ENCODE results near the gene MYH13.
"Not testable (repeated sequence)": the region's sequence is repeated elsewhere in the genome, so short reads cannot be mapped to it uniquely, and the experiment has no call there.

MYH13 gene

GRCh38 chr17:10295728-10296343 is 77.0 kb downstream of the MYH13 start:
- no peak for DNase-seq

- no peak for DNase-seq
Observed at GRCh38 chr17:10294180-10294579, 78.6 kb downstream of the MYH13 start.

- DNase-seq, result no peak
Observed at GRCh38 chr17:10292057-10292937, 80.5 kb downstream of the MYH13 start.

- not testable (repeated sequence) for DNase-seq
Observed at GRCh38 chr17:10291576-10291975, 81.2 kb downstream of the MYH13 start.

- no peak for DNase-seq
Observed at GRCh38 chr17:10290041-10290440, 82.8 kb downstream of the MYH13 start.

GRCh38 chr17:10286324-10286723 is 86.5 kb downstream of the MYH13 start:
- no peak for DNase-seq

- no peak for DNase-seq
Observed at GRCh38 chr17:10285896-10286295, 86.9 kb downstream of the MYH13 start.

- DNase-seq, result no peak
Observed at GRCh38 chr17:10280068-10280467, 92.7 kb downstream of the MYH13 start.

GRCh38 chr17:10278218-10278617 is 94.6 kb downstream of the MYH13 start:
- no peak for DNase-seq

GRCh38 chr17:10276436-10276835 is 96.4 kb downstream of the MYH13 start:
- no peak for DNase-seq

GRCh38 chr17:10275418-10275817 is 97.4 kb downstream of the MYH13 start:
- DNase-seq, result no peak

- no peak for DNase-seq
Observed at GRCh38 chr17:10271106-10271562, 101.7 kb downstream of the MYH13 start.

GRCh38 chr17:10270258-10270657 is 102.5 kb downstream of the MYH13 start:
- DNase-seq, result no peak

GRCh38 chr17:10268005-10268404 is 104.8 kb downstream of the MYH13 start:
- no peak for DNase-seq

GRCh38 chr17:10266296-10266876 is 106.4 kb downstream of the MYH13 start:
- DNase-seq, result no peak

- no peak for DNase-seq
Observed at GRCh38 chr17:10265100-10265810, 107.6 kb downstream of the MYH13 start.

- DNase-seq, result no peak
Observed at GRCh38 chr17:10264051-10264450, 108.8 kb downstream of the MYH13 start.

GRCh38 chr17:10262451-10262850 is 110.4 kb downstream of the MYH13 start:
- DNase-seq, result no peak

GRCh38 chr17:10261098-10261497 is 111.7 kb downstream of the MYH13 start:
- no peak for DNase-seq

GRCh38 chr17:10251212-10251948 is 121.4 kb downstream of the MYH13 start:
- no peak for DNase-seq

Data from NCI-H1417 treated with DMSO at 0.1 percent for 48 hours (cell line).